Measurements from ENCODE around the gene ADAMTS14.

The ADAMTS14 gene

DNA sequence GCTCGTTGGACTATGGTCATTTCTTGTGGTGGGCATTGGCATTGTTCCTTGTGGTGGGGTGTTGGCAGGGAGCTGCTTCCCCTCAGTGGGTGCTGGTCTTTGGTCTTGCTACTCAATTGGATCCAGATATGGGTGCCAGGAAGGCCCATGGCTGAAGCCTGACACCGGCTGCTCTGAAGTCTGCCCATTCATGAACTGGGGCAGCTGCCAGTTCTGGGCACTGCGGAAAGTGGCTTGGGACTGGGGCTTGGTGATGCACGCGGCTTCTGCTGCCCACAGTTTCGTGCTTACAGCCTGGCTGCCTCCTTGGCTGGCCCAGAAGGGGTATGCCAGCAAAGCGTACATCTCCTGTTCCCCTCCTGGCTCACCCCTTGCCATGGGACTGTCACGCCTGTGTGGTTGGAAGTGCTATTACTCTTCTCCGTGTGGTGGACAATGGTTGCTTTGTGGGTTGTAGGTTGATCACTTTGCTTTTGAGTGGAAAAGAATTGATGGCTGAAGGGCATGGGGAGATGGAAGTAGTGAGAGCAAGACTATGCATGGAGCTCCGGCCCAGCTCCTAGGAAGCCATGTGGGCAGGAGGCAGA lies 54.7 kb downstream of the ADAMTS14 start:
- Histone ChIP-seq H3K4me3 (ENCODE audit: low read length) (no peak overlapping the region), H3K27me3 (replicated peaks; ENCODE audit: control insufficient read depth, insufficient read depth, low read length) (no peaks in the 10 kb centered on the region), H3K4me1 (ENCODE audit: control insufficient read depth, insufficient read depth, low read length) (no peaks in the 10 kb centered on the region), H3K9ac (ENCODE audit: low read length) (no peak overlapping the region), H3K9me3 (ENCODE audit: control insufficient read depth, low read length) (no peaks in the 10 kb centered on the region), H3K36me3 (ENCODE audit: control insufficient read depth, insufficient read depth, low read length, severe bottlenecking) (no peaks in the 10 kb centered on the region)
- DNase-seq (ENCODE audit: low read depth) = no peak

DNA sequence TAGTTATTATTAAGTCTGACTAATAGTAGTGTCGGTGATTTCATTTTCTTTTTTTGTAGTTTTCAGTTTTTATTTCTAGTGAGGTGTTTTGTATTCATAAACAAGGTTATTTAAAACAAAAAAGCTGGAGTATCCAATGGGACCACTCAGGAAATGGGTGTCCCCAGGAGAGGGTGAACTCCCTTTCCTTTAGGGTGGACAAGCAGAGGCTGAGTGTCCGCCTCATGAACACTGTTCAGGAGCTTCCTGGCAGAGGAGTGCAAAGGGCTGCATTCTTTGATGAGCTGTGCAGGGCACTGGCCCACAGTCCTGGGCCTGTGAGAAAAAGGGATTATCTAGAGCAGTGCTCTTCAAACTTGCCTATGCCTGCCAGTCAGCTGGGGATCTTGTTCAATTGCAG lies 56.0 kb downstream of the ADAMTS14 start:
- Histone ChIP-seq H3K4me3 (ENCODE audit: low read length) (no peak overlapping the region), H3K4me1 (ENCODE audit: control insufficient read depth, insufficient read depth, low read length) (no peaks in the 10 kb centered on the region), H3K27me3 (replicated peaks; ENCODE audit: control insufficient read depth, insufficient read depth, low read length) (no peaks in the 10 kb centered on the region), H3K9me3 (ENCODE audit: control insufficient read depth, low read length) (no peaks in the 10 kb centered on the region), H3K9ac (ENCODE audit: low read length) (no peak overlapping the region), H3K36me3 (ENCODE audit: control insufficient read depth, insufficient read depth, low read length, severe bottlenecking) (no peaks in the 10 kb centered on the region)
- DNase-seq (ENCODE audit: low read depth) = no peak

DNA sequence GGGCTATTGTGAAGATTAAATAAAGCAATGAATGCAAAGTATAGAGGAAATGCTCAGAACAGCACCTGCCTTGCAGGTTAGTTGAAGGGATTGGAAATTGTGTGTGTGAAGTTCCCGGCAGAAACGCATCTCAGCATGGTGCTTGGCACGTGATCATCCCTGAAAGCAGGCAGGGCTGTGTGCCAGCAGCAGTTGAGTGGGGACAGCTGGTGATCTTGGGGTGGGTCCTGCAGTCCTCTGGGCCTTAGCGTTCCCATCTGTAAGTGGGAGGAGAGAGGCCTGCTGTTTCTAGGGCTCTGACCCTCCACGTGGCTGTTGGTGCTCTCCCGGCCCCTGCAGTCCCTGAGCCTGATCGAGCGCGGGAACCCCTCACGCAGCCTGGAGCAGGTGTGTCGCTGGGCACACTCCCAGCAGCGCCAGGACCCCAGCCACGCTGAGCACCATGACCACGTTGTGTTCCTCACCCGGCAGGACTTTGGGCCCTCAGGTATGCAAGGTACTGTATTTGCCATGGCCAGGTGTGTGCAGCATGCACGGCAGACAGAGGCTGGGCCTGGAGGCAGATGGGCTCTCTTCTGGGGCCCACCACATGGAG lies 57.6 kb downstream of the ADAMTS14 start:
- no peak overlapping the region for H3K4me3 ChIP-seq (ENCODE audit: low read length)
- H3K36me3 ChIP-seq (ENCODE audit: control insufficient read depth, insufficient read depth, low read length, severe bottlenecking) = no peaks in the 10 kb centered on the region
- H3K4me1 ChIP-seq (ENCODE audit: control insufficient read depth, insufficient read depth, low read length) = no peaks in the 10 kb centered on the region
- no peaks in the 10 kb centered on the region for H3K9me3 ChIP-seq (ENCODE audit: control insufficient read depth, low read length)
- no peaks in the 10 kb centered on the region for H3K27me3 ChIP-seq (replicated peaks; ENCODE audit: control insufficient read depth, insufficient read depth, low read length)
- no peak overlapping the region for H3K9ac ChIP-seq (ENCODE audit: low read length)
- DNase-seq (ENCODE audit: low read depth) = no peak

GRCh38 chr10:70730955-70731354 lies 58.6 kb downstream of the ADAMTS14 start:
- no peaks in the 10 kb centered on the region for H3K9me3 ChIP-seq (ENCODE audit: control insufficient read depth, low read length)

DNA sequence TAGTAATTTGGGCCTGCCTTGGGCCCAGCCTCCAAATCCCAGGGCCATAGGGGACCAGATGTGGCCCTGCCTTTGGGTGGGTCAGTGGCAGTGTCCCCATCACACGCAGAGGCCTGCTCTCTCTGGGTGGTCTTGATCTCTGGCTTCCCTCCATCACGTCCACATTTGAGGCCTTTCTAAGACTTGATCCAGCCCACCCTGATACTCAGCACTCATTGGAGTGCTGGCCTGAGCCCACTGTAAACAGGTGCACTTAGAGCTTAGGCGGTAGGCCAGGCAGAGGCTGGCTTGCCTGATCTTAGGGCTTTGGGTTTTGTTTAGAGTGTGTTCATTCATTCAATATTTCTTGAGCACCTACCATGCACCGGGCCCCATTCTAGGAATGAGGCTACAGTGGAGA lies 60.3 kb downstream of the ADAMTS14 start:
- no peak overlapping the region for H3K9ac ChIP-seq (ENCODE audit: low read length)
- H3K36me3 ChIP-seq (ENCODE audit: control insufficient read depth, insufficient read depth, low read length, severe bottlenecking) = no peaks in the 10 kb centered on the region
- no peaks in the 10 kb centered on the region for H3K4me1 ChIP-seq (ENCODE audit: control insufficient read depth, insufficient read depth, low read length)
- DNase-seq (ENCODE audit: low read depth) = no peak
- no peaks in the 10 kb centered on the region for H3K27me3 ChIP-seq (replicated peaks; ENCODE audit: control insufficient read depth, insufficient read depth, low read length)
- no peaks in the 10 kb centered on the region for H3K9me3 ChIP-seq (ENCODE audit: control insufficient read depth, low read length)
- no peak overlapping the region for H3K4me3 ChIP-seq (ENCODE audit: low read length)

More at GRCh38 chr10:70730955-70731354, 58.6 kb downstream of the ADAMTS14 start:
- no peak for DNase-seq (ENCODE audit: low read depth)
- Histone ChIP-seq H3K4me1 (ENCODE audit: control insufficient read depth, insufficient read depth, low read length) (no peaks in the 10 kb centered on the region), H3K27me3 (replicated peaks; ENCODE audit: control insufficient read depth, insufficient read depth, low read length) (no peaks in the 10 kb centered on the region), H3K36me3 (ENCODE audit: control insufficient read depth, insufficient read depth, low read length, severe bottlenecking) (no peaks in the 10 kb centered on the region), H3K9ac (ENCODE audit: low read length) (no peak overlapping the region), H3K4me3 (ENCODE audit: low read length) (no peak overlapping the region)

- Histone ChIP-seq H3K4me3 (ENCODE audit: low read length) (no peak overlapping the region), H3K36me3 (ENCODE audit: control insufficient read depth, insufficient read depth, low read length, severe bottlenecking) (no peaks in the 10 kb centered on the region), H3K9ac (ENCODE audit: low read length) (no peak overlapping the region), H3K9me3 (ENCODE audit: control insufficient read depth, low read length) (no peaks in the 10 kb centered on the region), H3K4me1 (ENCODE audit: control insufficient read depth, insufficient read depth, low read length) (no peaks in the 10 kb centered on the region), H3K27me3 (replicated peaks; ENCODE audit: control insufficient read depth, insufficient read depth, low read length) (no peaks in the 10 kb centered on the region)
- DNase-seq (ENCODE audit: low read depth) = no peak
These were observed 60.7 kb downstream of the ADAMTS14 start for GRCh38 chr10:70733051-70733450.

DNA sequence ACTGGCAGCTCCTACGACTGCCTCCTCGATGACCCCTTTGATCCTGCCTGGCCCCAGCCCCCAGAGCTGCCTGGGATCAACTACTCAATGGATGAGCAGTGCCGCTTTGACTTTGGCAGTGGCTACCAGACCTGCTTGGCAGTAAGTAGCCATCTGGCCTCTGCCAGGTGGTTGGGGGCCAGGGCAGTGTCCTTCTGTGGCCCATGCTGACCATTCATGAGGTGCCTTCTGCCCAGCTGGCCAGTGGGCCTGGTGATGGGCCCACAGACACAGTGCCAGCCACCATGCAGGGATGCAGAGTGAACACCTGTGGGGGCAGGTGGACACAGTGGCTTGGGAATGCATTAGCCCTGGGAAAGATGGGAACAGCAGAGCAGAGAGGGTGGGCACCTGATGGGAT lies 62.9 kb downstream of the ADAMTS14 start:
- Histone ChIP-seq H3K4me3 (ENCODE audit: low read length) (no peak overlapping the region), H3K9me3 (ENCODE audit: control insufficient read depth, low read length) (no peaks in the 10 kb centered on the region), H3K9ac (ENCODE audit: low read length) (no peak overlapping the region), H3K4me1 (ENCODE audit: control insufficient read depth, insufficient read depth, low read length) (no peaks in the 10 kb centered on the region), H3K27me3 (replicated peaks; ENCODE audit: control insufficient read depth, insufficient read depth, low read length) (no peaks in the 10 kb centered on the region), H3K36me3 (ENCODE audit: control insufficient read depth, insufficient read depth, low read length, severe bottlenecking) (no peaks in the 10 kb centered on the region)
- DNase-seq (ENCODE audit: low read depth) = no peak

GRCh38 chr10:70736525-70736924 lies 64.2 kb downstream of the ADAMTS14 start:
- Histone ChIP-seq H3K36me3 (ENCODE audit: control insufficient read depth, insufficient read depth, low read length, severe bottlenecking) (no peaks in the 10 kb centered on the region), H3K27me3 (replicated peaks; ENCODE audit: control insufficient read depth, insufficient read depth, low read length) (no peaks in the 10 kb centered on the region), H3K9me3 (ENCODE audit: control insufficient read depth, low read length) (no peaks in the 10 kb centered on the region), H3K9ac (ENCODE audit: low read length) (no peak overlapping the region), H3K4me3 (ENCODE audit: low read length) (no peak overlapping the region), H3K4me1 (ENCODE audit: control insufficient read depth, insufficient read depth, low read length) (no peaks in the 10 kb centered on the region)
- no peak for DNase-seq (ENCODE audit: low read depth)

- peaks cover 4% of the 10 kb centered on the region for H3K4me1 ChIP-seq (ENCODE audit: control insufficient read depth, insufficient read depth, low read length)
- no peaks in the 10 kb centered on the region for H3K9me3 ChIP-seq (ENCODE audit: control insufficient read depth, low read length)
- H3K36me3 ChIP-seq (ENCODE audit: control insufficient read depth, insufficient read depth, low read length, severe bottlenecking) = no peaks in the 10 kb centered on the region
- DNase-seq (ENCODE audit: low read depth) = no peak
- no peak overlapping the region for H3K4me3 ChIP-seq (ENCODE audit: low read length)
- no peak overlapping the region for H3K9ac ChIP-seq (ENCODE audit: low read length)
- no peaks in the 10 kb centered on the region for H3K27me3 ChIP-seq (replicated peaks; ENCODE audit: control insufficient read depth, insufficient read depth, low read length)
These were observed 64.9 kb downstream of the ADAMTS14 start for GRCh38 chr10:70737250-70737649.

DNA sequence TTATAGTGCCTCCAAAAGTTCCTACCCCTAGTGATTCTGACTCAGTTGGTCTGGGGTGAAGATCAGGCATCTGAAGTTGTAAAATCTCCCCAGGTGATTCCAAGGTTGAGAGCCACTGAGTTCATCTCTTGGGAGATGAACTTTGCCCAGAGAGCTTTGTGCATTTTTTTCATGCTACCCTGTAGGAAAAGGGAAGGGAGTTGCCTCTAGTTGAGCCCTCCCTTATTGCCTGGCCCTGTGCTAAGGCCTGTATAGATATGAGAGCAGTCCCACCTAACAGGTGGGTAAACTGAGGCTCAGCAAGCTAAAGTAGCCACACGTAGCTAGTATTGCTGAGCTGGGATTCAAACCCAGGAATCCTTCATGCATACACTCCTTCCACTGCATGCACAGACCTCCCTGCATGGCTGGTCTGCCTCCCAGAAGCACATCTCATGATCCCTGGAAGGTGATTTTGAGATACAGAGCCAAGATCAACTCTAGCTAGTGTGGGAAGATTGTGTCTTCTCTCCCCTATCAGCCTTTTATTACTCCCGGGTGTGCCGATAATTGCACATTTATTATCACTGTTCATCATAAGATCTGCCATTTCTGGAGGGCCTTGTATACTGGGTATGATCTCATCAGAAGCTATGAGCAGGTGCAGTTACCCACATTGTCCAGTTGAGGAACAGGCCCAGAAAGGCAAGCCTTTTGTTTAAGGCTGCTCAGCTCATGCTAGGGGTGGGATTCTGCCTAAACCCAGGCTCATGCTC lies 65.9 kb downstream of the ADAMTS14 start:
- DNase-seq (ENCODE audit: low read depth) = no peak
- Histone ChIP-seq H3K9ac (ENCODE audit: low read length) (no peak overlapping the region), H3K36me3 (ENCODE audit: control insufficient read depth, insufficient read depth, low read length, severe bottlenecking) (no peaks in the 10 kb centered on the region), H3K27me3 (replicated peaks; ENCODE audit: control insufficient read depth, insufficient read depth, low read length) (no peaks in the 10 kb centered on the region), H3K4me1 (ENCODE audit: control insufficient read depth, insufficient read depth, low read length) (peaks cover 13% of the 10 kb centered on the region), H3K9me3 (ENCODE audit: control insufficient read depth, low read length) (no peaks in the 10 kb centered on the region), H3K4me3 (ENCODE audit: low read length) (no peak overlapping the region)

GRCh38 chr10:70738761-70739121 lies 66.4 kb downstream of the ADAMTS14 start:
- DNase-seq (ENCODE audit: low read depth) = no peak
- Histone ChIP-seq H3K27me3 (replicated peaks; ENCODE audit: control insufficient read depth, insufficient read depth, low read length) (no peaks in the 10 kb centered on the region), H3K4me1 (ENCODE audit: control insufficient read depth, insufficient read depth, low read length) (peaks cover 15% of the 10 kb centered on the region), H3K9me3 (ENCODE audit: control insufficient read depth, low read length) (no peaks in the 10 kb centered on the region), H3K9ac (ENCODE audit: low read length) (no peak overlapping the region), H3K4me3 (ENCODE audit: low read length) (no peak overlapping the region), H3K36me3 (ENCODE audit: control insufficient read depth, insufficient read depth, low read length, severe bottlenecking) (no peaks in the 10 kb centered on the region)

Measured in adipocyte (in vitro differentiated cells).